ENCODE results near the gene DRAXIN.

DRAXIN gene

DNA sequence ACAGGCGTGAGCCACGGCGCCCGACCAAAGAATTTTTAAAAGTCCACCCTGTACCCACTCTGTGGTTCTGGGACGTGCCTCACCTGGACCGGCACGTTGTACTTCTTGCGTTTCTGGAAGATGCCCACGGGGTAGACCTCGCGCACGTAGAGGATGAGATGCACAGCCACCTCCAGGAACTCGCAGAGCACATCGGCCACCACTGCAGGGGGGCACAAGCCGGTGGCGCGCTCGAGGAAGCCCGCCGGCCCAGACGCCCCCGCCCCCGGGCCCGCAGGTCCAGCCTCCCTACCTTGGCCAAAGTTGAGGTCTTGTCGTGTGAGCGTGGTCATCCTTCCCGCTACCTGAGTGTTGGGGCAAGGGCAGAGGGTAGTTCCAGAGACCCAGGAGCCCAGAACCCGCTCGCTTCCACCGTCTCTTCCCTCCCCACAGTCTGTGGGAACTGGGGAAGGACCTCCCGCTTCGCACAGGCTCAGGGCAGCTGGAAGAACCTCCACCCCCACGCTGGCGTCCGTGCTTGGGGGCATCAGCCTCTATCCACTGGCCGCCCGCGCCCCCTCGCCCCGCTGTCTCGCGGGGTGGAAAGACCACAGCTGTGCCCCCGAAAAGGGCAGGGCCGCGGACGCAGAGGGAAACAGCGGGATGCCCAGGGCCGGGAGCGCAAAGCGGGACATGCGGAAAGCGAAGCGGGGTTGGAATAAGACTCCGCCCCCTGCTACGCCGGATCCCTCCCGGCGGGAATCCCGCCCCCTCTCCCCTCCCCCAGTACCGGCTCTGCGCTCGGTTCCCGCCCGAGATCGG lies 11.0 kb upstream of the DRAXIN start:
- peak; percentile 63 for DNase-seq (ENCODE audit: low spot score)
- TF ChIP-seq CTCF (IDR thresholded peaks at IDR 0.05; ENCODE audit: extremely low read depth, missing control alignments), result no peak

DNA sequence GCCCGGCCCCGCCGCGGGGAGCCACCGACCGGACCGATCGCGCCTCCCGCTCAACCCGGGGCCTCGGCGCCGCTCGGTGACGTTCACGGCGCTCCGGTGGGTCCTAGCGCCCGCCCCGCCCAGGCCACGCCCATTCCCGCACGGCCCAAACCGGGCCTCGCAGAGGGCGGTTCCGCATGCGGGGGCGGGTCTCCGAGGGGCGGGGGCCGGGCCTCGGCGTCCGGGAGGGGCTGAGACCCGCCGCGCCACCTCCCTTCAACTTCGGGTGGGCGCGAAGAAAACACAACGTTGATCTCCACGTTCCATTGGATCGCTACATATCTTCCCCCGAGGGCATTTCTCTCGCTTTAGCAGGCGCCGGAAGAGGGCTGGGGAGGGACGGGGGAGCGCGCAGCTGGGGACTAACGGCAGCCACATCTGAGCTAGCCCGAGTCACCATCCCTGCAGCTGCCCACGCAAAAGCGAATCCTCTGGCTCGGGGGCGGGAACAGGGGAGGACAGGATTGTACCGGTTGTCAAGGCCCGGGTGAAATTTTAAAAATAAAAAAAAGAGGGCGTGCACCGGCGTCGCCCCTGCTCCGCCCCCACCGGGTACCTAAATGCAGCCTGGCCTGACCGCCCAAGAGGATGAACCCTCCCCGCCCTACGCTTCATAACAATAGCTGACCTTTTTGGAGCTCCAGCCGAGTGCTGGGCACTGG lies 10.3 kb upstream of the DRAXIN start, which contains the start of gene MAD2L2:
Gene MAD2L2, minus strand, starts transcription at position 78 of the 701 bp plus-strand sequence. CDS start 547 bp downstream, outside the sequence.
- no peak for TF ChIP-seq CTCF (IDR thresholded peaks at IDR 0.05; ENCODE audit: extremely low read depth, missing control alignments)
- peak; percentile 98 for DNase-seq (ENCODE audit: low spot score)

GRCh38 chr1:11682287-11682771 lies 9.2 kb upstream of the DRAXIN start:
- DNase-seq (ENCODE audit: low spot score), result no peak
- TF ChIP-seq CTCF (IDR thresholded peaks at IDR 0.05; ENCODE audit: extremely low read depth, missing control alignments), result no peak

GRCh38 chr1:11682799-11683198 lies 8.7 kb upstream of the DRAXIN start:
- no peak for DNase-seq (ENCODE audit: low spot score)
- TF ChIP-seq CTCF (IDR thresholded peaks at IDR 0.05; ENCODE audit: extremely low read depth, missing control alignments), result no peak

DNA sequence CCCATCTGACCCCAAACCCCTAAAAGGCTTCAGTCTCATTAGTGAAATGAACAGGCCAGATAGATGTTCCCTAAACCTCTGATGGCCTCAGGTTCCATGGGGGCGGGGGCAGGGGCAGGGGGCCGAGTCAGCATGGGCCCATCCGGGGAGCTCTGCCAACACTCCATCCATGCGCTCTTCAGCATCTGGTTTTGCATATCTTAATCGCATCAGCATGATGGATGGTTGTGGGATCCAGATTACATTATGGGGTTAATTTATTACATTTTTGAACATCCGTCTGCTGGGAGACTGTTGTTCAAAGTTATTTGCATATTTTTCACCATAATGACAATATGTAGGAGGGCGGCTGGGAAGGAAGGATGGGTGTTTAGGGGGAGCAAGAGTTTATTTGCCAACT lies 7.4 kb upstream of the DRAXIN start:
- DNase-seq (ENCODE audit: low spot score), result no peak
- TF ChIP-seq CTCF (IDR thresholded peaks at IDR 0.05; ENCODE audit: extremely low read depth, missing control alignments), result no peak

DNA sequence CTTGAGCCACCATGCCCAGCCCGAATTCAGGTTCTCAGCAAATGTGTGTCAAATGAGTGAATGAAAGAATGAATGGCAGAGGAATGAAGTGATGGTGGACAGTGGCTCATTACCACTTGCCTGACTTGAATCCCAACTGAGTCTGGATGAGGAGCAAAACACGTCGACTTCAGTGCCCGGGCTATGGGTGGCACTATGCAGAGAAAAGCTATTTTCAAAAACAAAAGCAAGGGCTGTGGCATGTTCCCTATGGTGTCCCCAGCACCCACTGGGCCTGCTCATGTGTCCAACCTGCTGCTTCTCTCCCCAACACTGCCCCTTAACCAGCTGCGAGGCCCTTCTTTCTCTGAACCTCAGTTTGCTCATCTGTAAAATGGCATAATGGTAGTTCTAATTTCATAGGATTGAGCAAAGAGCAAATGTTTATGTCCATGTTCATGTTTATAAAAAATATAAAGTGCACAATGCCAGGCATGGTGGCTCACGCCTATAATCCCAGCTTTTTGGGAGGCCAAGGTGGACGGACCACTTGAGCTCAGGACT lies 6.2 kb upstream of the DRAXIN start:
- no peak for TF ChIP-seq CTCF (IDR thresholded peaks at IDR 0.05; ENCODE audit: extremely low read depth, missing control alignments)
- no peak for DNase-seq (ENCODE audit: low spot score)

DNA sequence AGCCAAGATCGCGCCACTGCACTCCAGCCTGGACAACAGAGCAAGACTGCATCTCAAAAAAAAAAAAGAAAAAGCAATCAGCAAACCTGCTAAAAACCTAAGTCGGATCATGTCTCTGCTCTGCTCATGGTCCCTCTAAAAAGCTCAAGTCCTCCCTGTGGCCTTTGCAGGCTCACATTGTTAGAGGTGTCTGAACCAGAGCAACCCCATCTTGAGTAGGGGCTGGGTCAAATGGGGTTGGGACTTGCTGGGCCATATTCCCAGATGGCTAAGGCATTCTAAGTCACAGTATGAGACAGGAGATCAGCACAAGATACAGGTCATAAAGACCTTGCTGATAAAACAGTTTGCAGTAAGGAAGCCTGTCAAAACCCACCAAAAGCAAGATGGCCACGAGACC lies 3.0 kb upstream of the DRAXIN start:
- no peak for DNase-seq (ENCODE audit: low spot score)
- no peak for TF ChIP-seq CTCF (IDR thresholded peaks at IDR 0.05; ENCODE audit: extremely low read depth, missing control alignments)
